ENCODE results near the gene PHF13.

- TF ChIP-seq CTCF (conservative IDR thresholded peaks at IDR 0.05; ENCODE audit: low read depth, low read length), result no peak
- TF ChIP-seq POLR2A (IDR thresholded peaks at IDR 0.05; ENCODE audit: low read depth, low read length), result no peak
- no peak for TF ChIP-seq FOS (IDR thresholded peaks at IDR 0.05; ENCODE audit: low read depth, low read length)
- TF ChIP-seq CEBPB (IDR thresholded peaks at IDR 0.05; ENCODE audit: low read depth, low read length), result no peak
- no peak for TF ChIP-seq RCOR1 (IDR thresholded peaks at IDR 0.05; ENCODE audit: insufficient replicate concordance, low read length)
- TF ChIP-seq RAD21 (IDR thresholded peaks at IDR 0.05; ENCODE audit: low read length), result no peak
- no peak for TF ChIP-seq MXI1 (IDR thresholded peaks at IDR 0.05; ENCODE audit: borderline replicate concordance, low read depth, low read length)
- no peak for TF ChIP-seq BHLHE40 (IDR thresholded peaks at IDR 0.05; ENCODE audit: low read depth, low read length)
- no peak for TF ChIP-seq SMC3 (IDR thresholded peaks at IDR 0.05; ENCODE audit: low read depth, low read length)
- no peak for TF ChIP-seq RFX5 (IDR thresholded peaks at IDR 0.05; ENCODE audit: low read depth, low read length)
- TF ChIP-seq MAZ (IDR thresholded peaks at IDR 0.05; ENCODE audit: borderline replicate concordance, low read depth, low read length), result no peak
- TF ChIP-seq USF2 (IDR thresholded peaks at IDR 0.05; ENCODE audit: low read depth, low read length), result no peak
- TF ChIP-seq CHD1 (IDR thresholded peaks at IDR 0.05; ENCODE audit: low read depth, low read length), result no peak
Measured at GRCh38 chr1:6588128-6588892, 25.2 kb upstream of the PHF13 start.
